SK-N-SH (cell line): ENCODE measurements around the gene KCNIP4. TPM values are rescaled to one million over a fixed set of nuclear protein-coding genes. Genes with fewer than 3 reads are reported as not detected.

Experiments used
- CTCF ChIA-PET: fragments of 300-600, 350-600 bp; formaldehyde crosslinking; extraction: SDS; loops from one replicate; lab custom pipeline; 2021; lab: Yijun Ruan, JAX
- POLR2A ChIA-PET: fragments of 350-600 bp; sonication (Branson Sonifier 250); formaldehyde crosslinking; extraction: SDS; loops from one replicate; lab custom pipeline; 2020; ENCODE audit warnings: antibody characterized with exemption, inconsistent platforms; lab: Yijun Ruan, JAX
- DNase-seq: peaks from one replicate; pipeline ENCODE4 v3.0.0; 2012
- H2AFZ ChIP-seq: fragments of 200-600 bp; sonication (generic); 2 replicates; pipeline ENCODE4 v1.8.1; 2016; ENCODE audit warnings: antibody characterized with exemption, mild to moderate bottlenecking, low read depth
- H3F3A ChIP-seq: fragments of 200-600 bp; sonication (generic); replicated peaks from 2 replicates; pipeline ENCODE3; 2016; ENCODE audit warnings: antibody characterized with exemption, mild to moderate bottlenecking; ENCODE audit not compliant: insufficient read depth
- H3K27ac ChIP-seq, 2 experiments: fragments of 200-500 bp in 1 of 2; fragments of 200-600 bp in 1 of 2; sonication (Bioruptor generic) in 1 of 2; sonication (generic), shearing (Covaris generic) in 1 of 2; 2 replicates each; pipeline versions ENCODE4 v1.5.1 to v1.6.1; 2014 to 2016; ENCODE audit warnings: low read depth in 2 of 2, inconsistent platforms in 1 of 2, low read length in 1 of 2, mild to moderate bottlenecking in 1 of 2, mixed read lengths in 1 of 2
- H3K27me3 ChIP-seq: fragments of 200-600 bp; sonication (generic), shearing (Covaris generic); 2 replicates; pipeline ENCODE4 v1.6.1; 2016; ENCODE audit warnings: mixed run types; ENCODE audit not compliant: insufficient read depth
- H3K36me3 ChIP-seq, 2 experiments: fragments of 200-500 bp in 1 of 2; fragments of 200-600 bp in 1 of 2; sonication (Bioruptor generic) in 1 of 2; sonication (generic) in 1 of 2; replicated peaks in 1 of 2; 2 replicates each; pipeline versions ENCODE3 to v1.5.1; 2014 to 2016; ENCODE audit warnings: low read length in 1 of 2, mild to moderate bottlenecking in 1 of 2; ENCODE audit not compliant: insufficient read depth in 2 of 2, control insufficient read depth in 1 of 2
- H3K4me1 ChIP-seq, 2 experiments: fragments of 200-500 bp in 1 of 2; fragments of 200-600 bp in 1 of 2; sonication (Bioruptor generic) in 1 of 2; sonication (generic), shearing (Covaris generic) in 1 of 2; 2 replicates each; pipeline versions ENCODE4 v1.5.1 to v1.6.1; 2014 to 2016; ENCODE audit warnings: low read depth in 1 of 2, low read length in 1 of 2, mixed run types in 1 of 2; ENCODE audit not compliant: insufficient read depth in 2 of 2, control insufficient read depth in 1 of 2
- H3K4me2 ChIP-seq: fragments of 200-600 bp; sonication (generic), shearing (Covaris generic); 2 replicates; pipeline ENCODE4 v1.6.1; 2017; ENCODE audit warnings: mixed run types
- H3K4me3 ChIP-seq, 2 experiments: fragments of 200-500 bp in 1 of 2; fragments of 200-600 bp in 1 of 2; sonication (Bioruptor generic) in 1 of 2; sonication (generic), shearing (Covaris generic) in 1 of 2; 2 replicates each; pipeline versions ENCODE4 v1.5.1 to v1.8.1; 2014 to 2016; ENCODE audit warnings: low read depth in 2 of 2, inconsistent platforms in 1 of 2, low read length in 1 of 2, mild to moderate bottlenecking in 1 of 2, mixed read lengths in 1 of 2, moderate library complexity in 1 of 2
- H3K79me2 ChIP-seq: fragments of 200-600 bp; sonication (generic); 2 replicates; pipeline ENCODE4 v1.8.1; 2017; ENCODE audit warnings: mild to moderate bottlenecking; ENCODE audit not compliant: insufficient read depth
- H3K9ac ChIP-seq: fragments of 200-600 bp; sonication (generic); 2 replicates; pipeline ENCODE4 v1.6.1; 2017; ENCODE audit warnings: mixed run types
- H3K9me2 ChIP-seq: fragments of 200-600 bp; sonication (generic); 2 replicates; pipeline ENCODE4 v1.6.1; 2017; ENCODE audit warnings: mixed run types
- H3K9me3 ChIP-seq: fragments of 200-600 bp; sonication (generic); 2 replicates; pipeline ENCODE4 v1.6.1; 2017; ENCODE audit warnings: mixed run types, mild to moderate bottlenecking, moderate library complexity
- H4K20me1 ChIP-seq: fragments of 200-600 bp; sonication (generic); 2 replicates; pipeline ENCODE4 v1.6.1; 2017; ENCODE audit warnings: mild to moderate bottlenecking, mixed run types; ENCODE audit not compliant: insufficient read depth
- CHD2 ChIP-seq: fragments of 150-350 bp; IDR thresholded peaks from 2 replicates; pipeline ENCODE4 v1.6.1; 2018; ENCODE audit warnings: low read length; ENCODE audit not compliant: partially characterized antibody
- ELF1 ChIP-seq: IDR thresholded peaks from 2 replicates; pipeline ENCODE4 v1.4.0; 2012
- FOXJ3 ChIP-seq: sonication (generic); formaldehyde crosslinking; IDR thresholded peaks from 2 replicates; pipeline ENCODE4 v1.5.1; 2020; ENCODE audit warnings: mild to moderate bottlenecking, missing genetic modification reagents
- GABPA ChIP-seq: IDR thresholded peaks from 2 replicates; pipeline ENCODE4 v1.4.0; 2012; ENCODE audit warnings: low read depth, mild to moderate bottlenecking
- GATA2 ChIP-seq: sonication (generic); formaldehyde crosslinking; IDR thresholded peaks from 2 replicates; pipeline ENCODE4 v1.5.0; 2020; ENCODE audit warnings: mild to moderate bottlenecking, missing genetic modification reagents
- JUND ChIP-seq: IDR thresholded peaks from 2 replicates; pipeline ENCODE4 v1.4.0; 2012
- MEF2A ChIP-seq: IDR thresholded peaks from 2 replicates; pipeline ENCODE4 v1.4.0; 2012; ENCODE audit warnings: low read depth, borderline replicate concordance
- MXI1 ChIP-seq: IDR thresholded peaks from 2 replicates; pipeline ENCODE4 v1.6.1; 2012; ENCODE audit warnings: mild to moderate bottlenecking, low read depth, low read length, improper control_type of control experiment
- NFIC ChIP-seq: IDR thresholded peaks from 2 replicates; pipeline ENCODE4 v1.4.0; 2012; ENCODE audit warnings: borderline replicate concordance
- RFX5 ChIP-seq: IDR thresholded peaks from 2 replicates; pipeline ENCODE4 v1.6.1; 2012; ENCODE audit warnings: mild to moderate bottlenecking, improper control_type of control experiment, low read length
- SIN3A ChIP-seq: IDR thresholded peaks from 2 replicates; pipeline ENCODE4 v1.6.1; 2012; ENCODE audit warnings: low read depth, mild to moderate bottlenecking, low read length, moderate library complexity, borderline replicate concordance
- TEAD4 ChIP-seq: IDR thresholded peaks from 2 replicates; pipeline ENCODE4 v1.4.0; 2012; ENCODE audit warnings: mild to moderate bottlenecking, borderline replicate concordance; ENCODE audit not compliant: insufficient read depth
- WGBS: methylation state at CpG from one replicate; pipeline ENCODE4 v1.1.6; 2017; ENCODE audit warnings: low lambda C conversion rate; 5-methylcytosine and 5-hydroxymethylcytosine counted together
- polyA plus RNA-seq, 3 experiments: library from polyadenylated mRNA; depleted of rRNA; stranded (reverse); fragments of >200 nt; gene quantifications; 2 replicates each; pipeline ENCODE4 v1.2.3, GENCODE V29; 2012
- TF ChIP-seq, protein P1 (sequence below): fragments of 150-350 bp; IDR thresholded peaks from 2 replicates; pipeline ENCODE4 v1.6.1; 2016; ENCODE audit warnings: mild to moderate bottlenecking, low read depth, low read length
- TF ChIP-seq, protein P2 (sequence below): IDR thresholded peaks from 2 replicates; pipeline ENCODE4 v1.6.1; 2012; ENCODE audit warnings: mild to moderate bottlenecking, low read depth, low read length, moderate library complexity
- TF ChIP-seq, protein P3 (sequence below): IDR thresholded peaks from 2 replicates; pipeline ENCODE4 v1.4.0; 2012; ENCODE audit warnings: low read depth
- TF ChIP-seq, protein P4 (sequence below): fragments of 150-350 bp; IDR thresholded peaks from 2 replicates; pipeline ENCODE4 v1.6.1; 2017; ENCODE audit warnings: antibody characterized with exemption, low read length, low read depth, borderline replicate concordance
- TF ChIP-seq, protein P5 (sequence below): IDR thresholded peaks from 2 replicates; pipeline ENCODE4 v1.4.0; 2012; ENCODE audit warnings: low read depth, borderline replicate concordance

KCNIP4 gene
- polyA plus RNA-seq, 1 of the 3 experiments (the other 2 are of a cell fraction): 0.18 TPM

DNA sequence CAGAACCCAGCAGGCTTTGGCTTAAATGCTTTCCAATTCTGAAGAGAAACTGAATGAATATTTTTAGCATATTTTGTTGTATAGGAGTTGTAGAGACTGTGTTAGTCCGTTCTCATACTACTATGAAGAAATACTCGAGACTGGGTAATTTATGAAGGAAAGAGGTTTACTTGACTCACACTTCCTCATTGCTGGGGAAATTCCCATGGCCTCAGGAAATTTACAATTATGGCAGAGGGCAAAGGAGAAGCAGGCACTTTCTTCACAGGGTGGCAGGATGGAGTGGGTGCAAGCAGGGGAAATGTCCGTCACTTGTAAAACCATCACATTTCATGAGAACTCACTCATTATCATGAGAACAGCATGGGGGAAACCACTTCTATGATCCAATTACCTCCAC lies 956.6 kb downstream of the KCNIP4 start:
- no peak for DNase-seq
- 62% methylated on average over 3 of the region's 3 CpGs for WGBS

More for the DNA sequence above, 956.6 kb downstream of the KCNIP4 start:
- no peaks in the 10 kb centered on the region for H3K9me3 ChIP-seq
- ChIA-PET POLR2A (no interaction called here), CTCF (interaction anchor here (0.6 to 0.7 kb wide), 2 partner anchors 18 to 220 kb away, joined by 3 read pairs; no protein-coding TSS in a partner anchor)
- H3K9ac ChIP-seq: no peak overlapping the region
- no peaks in the 10 kb centered on the region for H4K20me1 ChIP-seq
- no peak overlapping the region for H3K4me3 ChIP-seq
- H3K27ac ChIP-seq: no peak overlapping the region
- H3F3A ChIP-seq: no peaks in the 10 kb centered on the region
- no peak for TF ChIP-seq RFX5
- no peak for TF ChIP-seq GATA2
- no peak for TF ChIP-seq GABPA
- TF ChIP-seq FOXJ3 (CRISPR knock-in tag): no peak
- TF ChIP-seq, protein P1, sequence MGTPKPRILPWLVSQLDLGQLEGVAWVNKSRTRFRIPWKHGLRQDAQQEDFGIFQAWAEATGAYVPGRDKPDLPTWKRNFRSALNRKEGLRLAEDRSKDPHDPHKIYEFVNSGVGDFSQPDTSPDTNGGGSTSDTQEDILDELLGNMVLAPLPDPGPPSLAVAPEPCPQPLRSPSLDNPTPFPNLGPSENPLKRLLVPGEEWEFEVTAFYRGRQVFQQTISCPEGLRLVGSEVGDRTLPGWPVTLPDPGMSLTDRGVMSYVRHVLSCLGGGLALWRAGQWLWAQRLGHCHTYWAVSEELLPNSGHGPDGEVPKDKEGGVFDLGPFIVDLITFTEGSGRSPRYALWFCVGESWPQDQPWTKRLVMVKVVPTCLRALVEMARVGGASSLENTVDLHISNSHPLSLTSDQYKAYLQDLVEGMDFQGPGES: no peak
- TF ChIP-seq, protein P2, sequence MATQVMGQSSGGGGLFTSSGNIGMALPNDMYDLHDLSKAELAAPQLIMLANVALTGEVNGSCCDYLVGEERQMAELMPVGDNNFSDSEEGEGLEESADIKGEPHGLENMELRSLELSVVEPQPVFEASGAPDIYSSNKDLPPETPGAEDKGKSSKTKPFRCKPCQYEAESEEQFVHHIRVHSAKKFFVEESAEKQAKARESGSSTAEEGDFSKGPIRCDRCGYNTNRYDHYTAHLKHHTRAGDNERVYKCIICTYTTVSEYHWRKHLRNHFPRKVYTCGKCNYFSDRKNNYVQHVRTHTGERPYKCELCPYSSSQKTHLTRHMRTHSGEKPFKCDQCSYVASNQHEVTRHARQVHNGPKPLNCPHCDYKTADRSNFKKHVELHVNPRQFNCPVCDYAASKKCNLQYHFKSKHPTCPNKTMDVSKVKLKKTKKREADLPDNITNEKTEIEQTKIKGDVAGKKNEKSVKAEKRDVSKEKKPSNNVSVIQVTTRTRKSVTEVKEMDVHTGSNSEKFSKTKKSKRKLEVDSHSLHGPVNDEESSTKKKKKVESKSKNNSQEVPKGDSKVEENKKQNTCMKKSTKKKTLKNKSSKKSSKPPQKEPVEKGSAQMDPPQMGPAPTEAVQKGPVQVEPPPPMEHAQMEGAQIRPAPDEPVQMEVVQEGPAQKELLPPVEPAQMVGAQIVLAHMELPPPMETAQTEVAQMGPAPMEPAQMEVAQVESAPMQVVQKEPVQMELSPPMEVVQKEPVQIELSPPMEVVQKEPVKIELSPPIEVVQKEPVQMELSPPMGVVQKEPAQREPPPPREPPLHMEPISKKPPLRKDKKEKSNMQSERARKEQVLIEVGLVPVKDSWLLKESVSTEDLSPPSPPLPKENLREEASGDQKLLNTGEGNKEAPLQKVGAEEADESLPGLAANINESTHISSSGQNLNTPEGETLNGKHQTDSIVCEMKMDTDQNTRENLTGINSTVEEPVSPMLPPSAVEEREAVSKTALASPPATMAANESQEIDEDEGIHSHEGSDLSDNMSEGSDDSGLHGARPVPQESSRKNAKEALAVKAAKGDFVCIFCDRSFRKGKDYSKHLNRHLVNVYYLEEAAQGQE: no peak
- TF ChIP-seq, protein P3, sequence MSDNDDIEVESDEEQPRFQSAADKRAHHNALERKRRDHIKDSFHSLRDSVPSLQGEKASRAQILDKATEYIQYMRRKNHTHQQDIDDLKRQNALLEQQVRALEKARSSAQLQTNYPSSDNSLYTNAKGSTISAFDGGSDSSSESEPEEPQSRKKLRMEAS: no peak
- TF ChIP-seq NFIC: no peak
- no peak for TF ChIP-seq TEAD4
- TF ChIP-seq MEF2A: no peak
- no peak for TF ChIP-seq CHD2
- TF ChIP-seq, protein P4, sequence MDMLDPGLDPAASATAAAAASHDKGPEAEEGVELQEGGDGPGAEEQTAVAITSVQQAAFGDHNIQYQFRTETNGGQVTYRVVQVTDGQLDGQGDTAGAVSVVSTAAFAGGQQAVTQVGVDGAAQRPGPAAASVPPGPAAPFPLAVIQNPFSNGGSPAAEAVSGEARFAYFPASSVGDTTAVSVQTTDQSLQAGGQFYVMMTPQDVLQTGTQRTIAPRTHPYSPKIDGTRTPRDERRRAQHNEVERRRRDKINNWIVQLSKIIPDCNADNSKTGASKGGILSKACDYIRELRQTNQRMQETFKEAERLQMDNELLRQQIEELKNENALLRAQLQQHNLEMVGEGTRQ: no peak
- no peak for TF ChIP-seq MXI1
- no peak for TF ChIP-seq ELF1
- TF ChIP-seq, protein P5, sequence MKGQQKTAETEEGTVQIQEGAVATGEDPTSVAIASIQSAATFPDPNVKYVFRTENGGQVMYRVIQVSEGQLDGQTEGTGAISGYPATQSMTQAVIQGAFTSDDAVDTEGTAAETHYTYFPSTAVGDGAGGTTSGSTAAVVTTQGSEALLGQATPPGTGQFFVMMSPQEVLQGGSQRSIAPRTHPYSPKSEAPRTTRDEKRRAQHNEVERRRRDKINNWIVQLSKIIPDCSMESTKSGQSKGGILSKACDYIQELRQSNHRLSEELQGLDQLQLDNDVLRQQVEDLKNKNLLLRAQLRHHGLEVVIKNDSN: no peak
- TF ChIP-seq JUND: no peak
- no peak for TF ChIP-seq SIN3A
- H3K36me3 ChIP-seq: no peaks in the 10 kb centered on the region
- H3K4me1 ChIP-seq: no peaks in the 10 kb centered on the region; a peak in 1 of 4 replicates
- no peaks in the 10 kb centered on the region for H3K9me2 ChIP-seq
- no peak overlapping the region for H2AFZ ChIP-seq
- H3K4me2 ChIP-seq: no peak overlapping the region
- H3K79me2 ChIP-seq: no peaks in the 10 kb centered on the region
- no peaks in the 10 kb centered on the region for H3K27me3 ChIP-seq
